ENCODE measurements around the gene PARD3.

PARD3 gene

GRCh38 chr10:34351161-34351560 lies 463.9 kb downstream of the PARD3 start:
- DNase-seq: no peak
- Mint-ChIP-seq H3K4me3 (no peak overlapping the region), H3K4me1 (ENCODE audit: low read depth in 2 of 2) (no peaks in the 10 kb centered on the region), H3K27me3 (no peaks in the 10 kb centered on the region), H3K36me3 (ENCODE audit: insufficient read depth) (no peaks in the 10 kb centered on the region), H3K27ac (no peak overlapping the region), H3K9me3 (peaks cover 0 to 6% of the 10 kb centered on the region in 2 donors)
- no peak for ATAC-seq (replicated peaks)

- Mint-ChIP-seq H3K36me3 (ENCODE audit: insufficient read depth) (no peaks in the 10 kb centered on the region), H3K4me1 (ENCODE audit: low read depth in 2 of 2) (no peaks in the 10 kb centered on the region), H3K9me3 (no peaks in the 10 kb centered on the region), H3K27ac (no peak overlapping the region), H3K27me3 (no peaks in the 10 kb centered on the region), H3K4me3 (no peak overlapping the region)
- ATAC-seq (replicated peaks) (peak; percentile 51), DNase-seq (no peak)
Measured at GRCh38 chr10:34348917-34349485, 466.1 kb downstream of the PARD3 start.

GRCh38 chr10:34348021-34348420 lies 467.1 kb downstream of the PARD3 start:
- no peak for DNase-seq

GRCh38 chr10:34347131-34347530 lies 468.0 kb downstream of the PARD3 start:
- Mint-ChIP-seq H3K4me1 (ENCODE audit: low read depth in 2 of 2) (no peaks in the 10 kb centered on the region), H3K27me3 (no peaks in the 10 kb centered on the region), H3K36me3 (ENCODE audit: insufficient read depth) (no peaks in the 10 kb centered on the region), H3K4me3 (no peak overlapping the region), H3K9me3 (no peaks in the 10 kb centered on the region), H3K27ac (no peak overlapping the region)
- DNase-seq: no peak
- ATAC-seq (replicated peaks): no peak

More at GRCh38 chr10:34348021-34348420, 467.1 kb downstream of the PARD3 start:
- Mint-ChIP-seq H3K9me3 (no peaks in the 10 kb centered on the region), H3K36me3 (ENCODE audit: insufficient read depth) (no peaks in the 10 kb centered on the region), H3K27ac (no peak overlapping the region), H3K4me3 (no peak overlapping the region), H3K4me1 (ENCODE audit: low read depth in 2 of 2) (no peaks in the 10 kb centered on the region), H3K27me3 (no peaks in the 10 kb centered on the region)
- no peak for ATAC-seq (replicated peaks)

GRCh38 chr10:34346516-34347100 lies 468.5 kb downstream of the PARD3 start:
- H3K4me3 Mint-ChIP-seq: no peak overlapping the region
- H3K9me3 Mint-ChIP-seq: no peaks in the 10 kb centered on the region

DNA sequence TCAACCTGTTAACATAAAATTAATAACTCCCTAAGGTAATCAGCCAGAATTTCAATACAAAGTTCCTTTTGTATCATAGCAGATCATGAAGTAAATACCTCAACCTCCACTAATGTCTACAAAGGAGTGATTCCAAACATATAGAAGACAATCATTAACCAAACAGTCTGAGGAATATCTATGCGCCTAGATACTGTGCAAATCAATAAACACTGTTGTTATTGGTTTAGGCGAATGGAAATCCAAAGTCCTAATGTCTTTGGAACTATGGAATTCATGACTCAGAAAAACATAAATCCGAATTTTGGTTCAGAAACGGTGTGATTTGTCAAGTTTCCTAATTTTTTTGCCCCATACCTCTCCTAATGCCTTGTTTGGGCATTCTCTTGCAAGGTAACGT lies 469.7 kb downstream of the PARD3 start:
- Mint-ChIP-seq H3K27ac (no peak overlapping the region), H3K4me3 (no peak overlapping the region), H3K9me3 (no peaks in the 10 kb centered on the region), H3K27me3 (no peaks in the 10 kb centered on the region), H3K4me1 (ENCODE audit: low read depth in 2 of 2) (no peaks in the 10 kb centered on the region), H3K36me3 (ENCODE audit: insufficient read depth) (no peaks in the 10 kb centered on the region)
- DNase-seq: no peak
- ATAC-seq (replicated peaks): no peak

More at GRCh38 chr10:34346516-34347100, 468.5 kb downstream of the PARD3 start:
- ATAC-seq (replicated peaks): no peak
- DNase-seq: no peak
- Mint-ChIP-seq H3K36me3 (ENCODE audit: insufficient read depth) (no peaks in the 10 kb centered on the region), H3K27ac (no peak overlapping the region), H3K4me1 (ENCODE audit: low read depth in 2 of 2) (no peaks in the 10 kb centered on the region), H3K27me3 (no peaks in the 10 kb centered on the region)

DNA sequence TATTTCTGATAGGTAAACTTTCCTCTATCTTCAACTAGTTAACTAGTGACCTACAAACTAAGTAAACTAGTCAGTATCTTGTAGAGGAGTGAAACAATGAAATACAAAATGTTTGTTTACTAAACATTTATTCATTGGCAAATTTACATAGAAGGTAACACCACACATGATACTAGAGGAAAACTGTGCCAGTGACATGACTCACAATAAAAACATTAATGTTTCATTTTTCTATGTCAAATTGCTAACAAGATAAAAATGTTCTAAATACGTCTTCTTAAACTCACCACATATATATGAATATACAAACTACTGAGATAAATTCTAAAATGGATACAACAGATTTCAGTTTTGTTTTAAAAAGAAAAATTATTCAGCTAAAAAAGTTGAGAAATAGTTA lies 471.3 kb downstream of the PARD3 start:
- Mint-ChIP-seq H3K4me3 (no peak overlapping the region), H3K27ac (no peak overlapping the region), H3K36me3 (ENCODE audit: insufficient read depth) (no peaks in the 10 kb centered on the region), H3K27me3 (no peaks in the 10 kb centered on the region), H3K9me3 (no peaks in the 10 kb centered on the region), H3K4me1 (ENCODE audit: low read depth in 2 of 2) (no peaks in the 10 kb centered on the region)
- DNase-seq: no peak
- ATAC-seq (replicated peaks): no peak

DNA sequence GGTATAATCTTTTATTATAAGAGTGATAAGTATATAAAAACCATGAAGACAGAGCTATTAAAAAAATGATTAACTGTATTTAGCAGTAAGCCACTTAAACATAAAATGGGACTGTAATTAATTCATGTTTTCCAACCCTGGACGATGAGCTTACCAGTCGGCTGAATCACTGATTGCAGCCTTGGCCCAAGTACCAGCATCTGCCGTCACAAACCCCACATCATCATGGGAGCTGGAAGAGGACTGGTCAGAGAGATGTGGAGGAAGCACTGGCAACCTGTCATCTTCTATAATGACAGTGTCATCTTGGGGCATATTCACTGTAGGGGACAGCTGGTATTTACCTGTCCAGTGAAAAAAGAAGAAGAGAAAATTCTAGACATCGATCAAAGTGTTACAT lies 473.6 kb downstream of the PARD3 start:
- Mint-ChIP-seq H3K4me3 (no peak overlapping the region), H3K27ac (no peak overlapping the region), H3K27me3 (no peaks in the 10 kb centered on the region), H3K36me3 (ENCODE audit: insufficient read depth) (no peaks in the 10 kb centered on the region), H3K9me3 (no peaks in the 10 kb centered on the region), H3K4me1 (ENCODE audit: low read depth in 2 of 2) (no peaks in the 10 kb centered on the region)
- no peak for DNase-seq
- ATAC-seq (replicated peaks): no peak

GRCh38 chr10:34340934-34341333 lies 474.2 kb downstream of the PARD3 start:
- Mint-ChIP-seq H3K27me3 (no peaks in the 10 kb centered on the region), H3K4me1 (ENCODE audit: low read depth in 2 of 2) (no peaks in the 10 kb centered on the region), H3K27ac (no peak overlapping the region), H3K9me3 (no peaks in the 10 kb centered on the region), H3K4me3 (no peak overlapping the region), H3K36me3 (ENCODE audit: insufficient read depth) (no peaks in the 10 kb centered on the region)
- no peak for ATAC-seq (replicated peaks)
- DNase-seq: no peak

GRCh38 chr10:34339816-34340553 lies 475.1 kb downstream of the PARD3 start:
- Mint-ChIP-seq H3K4me3 (no peak overlapping the region), H3K4me1 (ENCODE audit: low read depth in 2 of 2) (no peaks in the 10 kb centered on the region), H3K27me3 (no peaks in the 10 kb centered on the region), H3K27ac (no peak overlapping the region), H3K9me3 (no peaks in the 10 kb centered on the region), H3K36me3 (ENCODE audit: insufficient read depth) (no peaks in the 10 kb centered on the region)
- DNase-seq: no peak
- no peak for ATAC-seq (replicated peaks)

DNA sequence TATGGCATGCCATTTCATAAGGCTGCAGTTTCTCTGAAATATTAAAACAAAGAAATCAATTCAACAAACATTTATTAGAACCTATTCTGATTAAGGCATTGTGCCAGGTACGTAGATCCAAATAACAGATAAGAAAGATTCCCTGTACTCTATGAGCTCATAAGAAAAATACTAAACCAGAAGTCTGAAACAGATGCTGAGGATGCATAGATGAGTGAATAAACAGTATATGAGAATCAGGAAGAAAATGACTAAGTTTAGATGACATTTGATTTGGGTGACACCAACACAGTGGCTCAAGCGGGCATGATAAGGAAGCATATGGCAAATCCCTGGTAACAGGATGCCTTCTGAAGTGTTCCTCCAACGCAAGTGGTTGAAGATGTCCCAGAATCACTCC lies 477.2 kb downstream of the PARD3 start:
- DNase-seq (no peak), ATAC-seq (replicated peaks) (no peak)
- Mint-ChIP-seq H3K4me1 (ENCODE audit: low read depth in 2 of 2) (no peaks in the 10 kb centered on the region), H3K9me3 (no peaks in the 10 kb centered on the region), H3K27me3 (no peaks in the 10 kb centered on the region), H3K4me3 (no peak overlapping the region), H3K27ac (no peak overlapping the region), H3K36me3 (ENCODE audit: insufficient read depth) (no peaks in the 10 kb centered on the region)

DNA sequence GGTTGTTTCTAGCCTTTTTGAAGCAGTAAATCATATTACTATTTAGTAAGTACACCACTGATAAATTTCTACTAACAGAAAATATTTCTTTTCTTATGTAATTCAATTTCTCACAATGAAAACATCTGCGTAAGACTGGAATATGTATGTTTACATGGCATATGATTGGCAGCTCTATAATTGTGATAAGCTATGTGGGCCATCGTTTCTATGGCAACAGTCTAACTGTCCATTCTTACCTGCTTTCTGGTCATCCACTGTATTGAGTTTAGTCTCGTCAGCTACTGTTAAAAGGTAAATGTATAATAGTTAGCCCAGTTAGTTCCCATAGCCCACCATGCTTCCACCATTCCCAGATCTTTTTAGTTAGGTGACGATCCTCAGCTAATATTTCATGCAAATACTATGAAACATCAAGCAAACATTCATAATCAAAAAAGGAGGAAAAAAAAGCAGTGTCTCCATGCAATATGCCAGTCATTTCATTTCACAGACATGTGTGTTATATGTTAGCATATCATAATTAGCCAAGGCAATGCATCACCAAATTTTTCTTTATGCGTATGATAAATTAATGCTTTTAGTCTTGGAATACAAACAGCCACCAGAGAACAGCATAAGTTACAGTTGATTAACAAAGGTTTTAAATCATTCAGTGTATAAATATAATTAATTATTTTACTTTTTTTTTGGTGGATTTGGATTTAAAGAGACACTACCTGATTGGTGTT lies 479.0 kb downstream of the PARD3 start:
- ATAC-seq (replicated peaks): no peak
- H3K9me3 Mint-ChIP-seq: no peaks in the 10 kb centered on the region
- no peaks in the 10 kb centered on the region for H3K36me3 Mint-ChIP-seq (ENCODE audit: insufficient read depth)
- H3K4me1 Mint-ChIP-seq (ENCODE audit: low read depth in 2 of 2): no peaks in the 10 kb centered on the region
- no peak for DNase-seq
- no peaks in the 10 kb centered on the region for H3K27me3 Mint-ChIP-seq
- no peak overlapping the region for H3K4me3 Mint-ChIP-seq
- H3K27ac Mint-ChIP-seq: no peak overlapping the region

DNA sequence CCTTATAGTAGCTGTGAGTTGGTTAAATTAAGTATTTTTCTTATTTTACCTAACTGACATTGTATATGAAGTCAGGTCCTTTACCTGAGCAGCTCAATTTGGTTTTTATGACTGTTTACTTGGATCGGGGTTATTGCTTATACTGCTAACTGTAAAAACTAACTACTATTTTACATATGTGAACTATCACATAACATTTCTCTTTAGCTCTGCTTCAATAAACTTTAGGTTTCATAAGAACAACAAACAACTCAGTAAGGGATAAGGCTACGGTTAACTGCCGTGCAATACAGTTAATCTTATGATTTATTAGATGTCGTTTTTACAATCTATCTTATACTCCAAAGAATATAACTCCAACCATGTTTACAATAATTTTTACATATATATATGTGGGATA lies 480.2 kb downstream of the PARD3 start:
- Mint-ChIP-seq H3K27ac (no peak overlapping the region), H3K4me1 (ENCODE audit: low read depth in 2 of 2) (no peaks in the 10 kb centered on the region), H3K4me3 (no peak overlapping the region), H3K36me3 (ENCODE audit: insufficient read depth) (no peaks in the 10 kb centered on the region), H3K27me3 (no peaks in the 10 kb centered on the region), H3K9me3 (no peaks in the 10 kb centered on the region)
- ATAC-seq (replicated peaks): no peak
- DNase-seq: no peak

DNA sequence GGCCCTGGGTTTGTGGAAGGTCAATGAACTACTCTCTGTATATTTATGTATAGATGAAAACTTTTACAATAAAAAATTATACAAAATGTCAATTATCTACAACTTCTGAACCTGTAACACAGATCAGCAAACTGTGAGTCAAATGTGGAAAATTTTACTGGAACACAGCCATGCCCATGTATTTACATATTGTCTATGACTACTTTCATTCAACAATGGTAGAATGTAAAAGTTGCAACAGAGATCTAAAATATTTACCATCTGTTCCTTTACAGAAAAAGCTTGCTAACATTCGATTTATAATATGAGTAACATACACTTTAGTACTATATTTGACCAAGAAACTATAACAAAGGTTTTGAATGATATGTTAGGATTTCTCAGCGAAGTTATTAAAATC lies 481.6 kb downstream of the PARD3 start:
- ATAC-seq (replicated peaks): no peak
- Mint-ChIP-seq H3K36me3 (ENCODE audit: insufficient read depth) (no peaks in the 10 kb centered on the region), H3K4me3 (no peak overlapping the region), H3K27me3 (no peaks in the 10 kb centered on the region), H3K4me1 (ENCODE audit: low read depth in 2 of 2) (no peaks in the 10 kb centered on the region), H3K9me3 (no peaks in the 10 kb centered on the region), H3K27ac (no peak overlapping the region)
- DNase-seq: no peak

All from effector memory CD8-positive, alpha-beta T cell (primary cell).